ENCODE results near the gene RBM15. TPM values are rescaled to one million over a fixed set of nuclear protein-coding genes. Genes with fewer than 3 reads are reported as not detected.

RBM15 gene
- total and polyA plus RNA-seq, 2 donors (not counting 1 experiment from before 2014, with no cell fraction given) = 23.7 to 97.7 TPM

- no peaks in the 10 kb centered on the region for H4K20me1 ChIP-seq (ENCODE audit: control insufficient read depth, insufficient read depth, low read length, poor library complexity, severe bottlenecking)
- TF ChIP-seq EZH2 (IDR thresholded peaks at IDR 0.05; ENCODE audit: borderline replicate concordance, insufficient read depth, low read depth, low read length, poor library complexity, severe bottlenecking) = no peak
- no peak for TF ChIP-seq CTCF (IDR thresholded peaks at IDR 0.05)
- intact Hi-C loops (cut with micrococcal nuclease) = no loop called here
- H3K4me1 ChIP-seq (ENCODE audit: control insufficient read depth in 2 of 2, insufficient read depth in 2 of 2, low read length in 2 of 2) = no peaks in the 10 kb centered on the region
- ATAC-seq (ENCODE audit: low read depth) (no peak), DNase-seq (no peak)
- no peak overlapping the region for H3K4me2 ChIP-seq (replicated peaks; ENCODE audit: low read depth, low read length, poor library complexity, severe bottlenecking)
- H3K4me3 ChIP-seq (ENCODE audit: control extremely low read depth in 1 of 5, extremely low read depth in 1 of 5, insufficient read depth in 1 of 5, low read depth in 2 of 5, low read length in 4 of 5) = no peak overlapping the region
- POLR2A ChIA-PET = no interaction called here
- WGBS (ENCODE audit: insufficient coverage) = no CpG with 5 or more reads among the region's 9 CpGs
- no peak overlapping the region for H2AFZ ChIP-seq (ENCODE audit: insufficient read depth, low read depth, low read length, poor library complexity, severe bottlenecking)
- H3K9me3 Mint-ChIP-seq (ENCODE audit: insufficient read depth) = no peaks in the 10 kb centered on the region
- CTCF ChIA-PET = interaction anchor here (1.9 kb wide), 1 partner anchor 86 kb away, joined by 5 read pairs; no protein-coding TSS in a partner anchor
- H3K4me1 Mint-ChIP-seq = no peaks in the 10 kb centered on the region
- no peaks in the 10 kb centered on the region for H3K27me3 Mint-ChIP-seq
- no peaks in the 10 kb centered on the region for H3K79me2 ChIP-seq (ENCODE audit: control insufficient read depth, insufficient read depth, low read length)
- H3K27ac Mint-ChIP-seq = no peak overlapping the region
- no peaks in the 10 kb centered on the region for H3K27me3 ChIP-seq (replicated peaks in 1 of 4; ENCODE audit: control extremely low read depth in 1 of 4, control insufficient read depth in 3 of 4, insufficient read depth in 4 of 4, low read length in 3 of 4)
- H3K9me3 ChIP-seq (ENCODE audit: control extremely low read depth in 1 of 3, control insufficient read depth in 2 of 3, insufficient read depth in 1 of 3, low read length in 2 of 3) = no peaks in the 10 kb centered on the region
- no peak overlapping the region for H3K4me3 Mint-ChIP-seq
- H3K36me3 ChIP-seq (replicated peaks in 1 of 2; ENCODE audit: control extremely low read depth in 1 of 2, control insufficient read depth in 1 of 2, extremely low read depth in 1 of 2, insufficient read depth in 2 of 2, low read length in 1 of 2) = no peaks in the 10 kb centered on the region
- no peak overlapping the region for H3K9ac ChIP-seq (ENCODE audit: low read length)
- no peak overlapping the region for H3K27ac ChIP-seq (ENCODE audit: low read length in 2 of 2)
Measured at GRCh38 chr1:110293601-110294104, 45.5 kb upstream of the RBM15 start.

GRCh38 chr1:110294308-110294707 lies 44.9 kb upstream of the RBM15 start:
- intact Hi-C loops (cut with micrococcal nuclease) = no loop called here

More at GRCh38 chr1:110294308-110294707, 44.9 kb upstream of the RBM15 start:
- Histone ChIP-seq H3K79me2 (ENCODE audit: control insufficient read depth, insufficient read depth, low read length) (no peaks in the 10 kb centered on the region), H3K27me3 (replicated peaks in 1 of 4; ENCODE audit: control extremely low read depth in 1 of 4, control insufficient read depth in 3 of 4, insufficient read depth in 4 of 4, low read length in 3 of 4) (no peaks in the 10 kb centered on the region), H4K20me1 (ENCODE audit: control insufficient read depth, insufficient read depth, low read length, poor library complexity, severe bottlenecking) (no peaks in the 10 kb centered on the region), H3K9ac (ENCODE audit: low read length) (no peak overlapping the region), H3K4me3 (ENCODE audit: control extremely low read depth in 1 of 5, extremely low read depth in 1 of 5, insufficient read depth in 1 of 5, low read depth in 2 of 5, low read length in 4 of 5) (no peak overlapping the region), H3K36me3 (replicated peaks in 1 of 2; ENCODE audit: control extremely low read depth in 1 of 2, control insufficient read depth in 1 of 2, extremely low read depth in 1 of 2, insufficient read depth in 2 of 2, low read length in 1 of 2) (no peaks in the 10 kb centered on the region), H3K27ac (ENCODE audit: low read length in 2 of 2) (no peak overlapping the region), H3K4me2 (replicated peaks; ENCODE audit: low read depth, low read length, poor library complexity, severe bottlenecking) (no peak overlapping the region), H2AFZ (ENCODE audit: insufficient read depth, low read depth, low read length, poor library complexity, severe bottlenecking) (no peak overlapping the region), H3K9me3 (ENCODE audit: control extremely low read depth in 1 of 3, control insufficient read depth in 2 of 3, insufficient read depth in 1 of 3, low read length in 2 of 3) (no peaks in the 10 kb centered on the region), H3K4me1 (ENCODE audit: control insufficient read depth in 2 of 2, insufficient read depth in 2 of 2, low read length in 2 of 2) (no peaks in the 10 kb centered on the region)
- ChIA-PET CTCF (interaction anchor here (1.9 kb wide), 1 partner anchor 86 kb away, joined by 5 read pairs; no protein-coding TSS in a partner anchor), POLR2A (no interaction called here)
- no peaks in the 10 kb centered on the region for H3K9me3 Mint-ChIP-seq (ENCODE audit: insufficient read depth)
- no peak overlapping the region for H3K27ac Mint-ChIP-seq
- ATAC-seq (ENCODE audit: low read depth) = no peak
- no peak for DNase-seq
- no peak overlapping the region for H3K4me3 Mint-ChIP-seq
- WGBS (ENCODE audit: insufficient coverage) = 97% methylated on average over 5 of the region's 9 CpGs
- H3K27me3 Mint-ChIP-seq = no peaks in the 10 kb centered on the region
- no peaks in the 10 kb centered on the region for H3K4me1 Mint-ChIP-seq
- TF ChIP-seq CTCF (IDR thresholded peaks at IDR 0.05) = no peak
- no peak for TF ChIP-seq EZH2 (IDR thresholded peaks at IDR 0.05; ENCODE audit: borderline replicate concordance, insufficient read depth, low read depth, low read length, poor library complexity, severe bottlenecking)

Data from B cell (primary cell).